SK-N-SH (cell line): ENCODE data around the gene NCK1.

ENCODE experiments used
- CTCF ChIP-seq: fragments of 200-600 bp; sonication (generic); IDR thresholded peaks from 2 replicates; pipeline ENCODE4 v1.6.1; 2017; ENCODE audit warnings: antibody characterized with exemption, mild to moderate bottlenecking, moderate library complexity
- SIN3A ChIP-seq: IDR thresholded peaks from 2 replicates; pipeline ENCODE4 v1.6.1; 2012; ENCODE audit warnings: low read depth, mild to moderate bottlenecking, low read length, moderate library complexity, borderline replicate concordance
- YY1 ChIP-seq: IDR thresholded peaks from 2 replicates; pipeline ENCODE4 v1.4.0; 2012; ENCODE audit warnings: low read depth, mild to moderate bottlenecking

- TF ChIP-seq CTCF (no peak), SIN3A (no peak), YY1 (no peak)
Observed at GRCh38 chr3:136955813-136956212, 93.8 kb downstream of the NCK1 start.
